Fibroblast of skin of right quadriceps (primary cell): ENCODE measurements around the gene SCAMP4.
"Not testable (repeated sequence)": the region's sequence is repeated elsewhere in the genome, so short reads cannot be mapped to it uniquely, and the experiment has no call there.

Experiments used
- DNase-seq: peaks from one replicate; pipeline ENCODE4 v3.0.0-alpha.2; 2013

Gene SCAMP4

DNA sequence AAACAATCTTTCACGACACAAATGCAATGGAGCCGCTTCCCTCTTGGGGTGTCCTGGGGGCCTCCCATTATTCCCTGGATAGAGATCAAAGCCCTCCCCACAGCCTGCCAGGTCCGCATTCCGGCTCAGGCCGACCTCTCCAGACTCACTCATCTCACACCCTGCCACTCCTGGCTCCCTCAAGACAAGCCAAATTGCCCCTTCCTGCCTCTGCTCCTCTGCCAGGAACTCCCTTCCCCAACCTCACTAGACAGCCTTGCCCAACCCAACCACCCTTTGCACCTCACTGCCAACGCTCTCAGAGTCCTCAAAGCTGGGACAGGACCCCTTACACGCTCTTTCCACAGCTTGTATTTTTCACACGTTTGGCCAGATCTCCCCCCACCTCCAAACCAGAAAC lies 21.4 kb upstream of the SCAMP4 start:
- DNase-seq: no peak

DNA sequence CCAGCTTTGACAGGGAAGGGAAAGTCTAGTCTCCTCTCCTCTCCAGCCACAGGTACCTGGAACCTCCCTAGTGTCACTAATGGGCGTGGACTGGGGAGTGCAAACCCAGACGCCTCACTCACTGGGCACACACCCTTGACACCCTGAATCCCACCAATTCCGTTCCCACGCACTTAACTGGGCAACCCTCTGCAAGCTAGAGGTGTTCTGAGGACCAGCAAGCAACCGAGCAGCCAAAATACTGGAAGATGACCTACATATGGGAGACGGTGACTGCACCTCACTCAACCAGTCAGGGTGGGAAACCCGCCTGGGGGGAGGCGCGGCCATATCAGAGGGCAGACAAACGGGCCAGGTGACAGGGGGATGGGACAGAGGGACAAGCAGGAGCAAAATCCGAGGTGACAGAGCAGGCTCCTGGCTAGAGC lies 20.9 kb upstream of the SCAMP4 start:
- no peak for DNase-seq

DNA sequence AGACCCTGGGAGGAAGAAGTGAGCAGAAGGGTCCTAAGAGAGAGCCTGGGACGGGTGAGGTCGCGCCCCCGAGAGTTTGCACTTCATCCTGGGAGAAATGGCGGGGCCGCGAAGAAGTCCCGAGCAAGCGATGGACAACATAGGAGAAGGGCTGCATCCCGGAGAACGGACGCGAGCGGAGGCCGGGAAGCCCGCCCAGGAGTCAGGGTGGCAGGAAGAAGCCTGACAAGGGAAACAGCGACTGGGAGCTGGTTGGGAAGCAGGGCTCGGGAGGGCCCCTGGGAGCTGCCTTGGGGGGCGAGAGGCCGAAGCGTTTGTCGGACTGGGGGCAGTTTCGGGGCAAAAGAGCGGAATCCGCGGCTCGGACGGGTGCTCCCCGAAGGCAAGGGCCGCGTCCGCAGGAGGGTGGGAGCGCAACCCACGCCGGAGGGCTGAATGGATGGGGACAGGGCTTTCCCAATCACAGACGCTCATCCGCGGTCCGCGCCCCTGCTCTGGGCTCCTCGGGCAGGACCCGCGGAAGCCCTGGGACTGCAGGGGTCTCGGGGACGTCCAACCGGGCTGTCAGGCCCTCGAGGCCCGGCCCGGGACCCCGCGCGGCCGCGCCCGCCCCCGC lies 20.4 kb upstream of the SCAMP4 start:
- no peak for DNase-seq

DNA sequence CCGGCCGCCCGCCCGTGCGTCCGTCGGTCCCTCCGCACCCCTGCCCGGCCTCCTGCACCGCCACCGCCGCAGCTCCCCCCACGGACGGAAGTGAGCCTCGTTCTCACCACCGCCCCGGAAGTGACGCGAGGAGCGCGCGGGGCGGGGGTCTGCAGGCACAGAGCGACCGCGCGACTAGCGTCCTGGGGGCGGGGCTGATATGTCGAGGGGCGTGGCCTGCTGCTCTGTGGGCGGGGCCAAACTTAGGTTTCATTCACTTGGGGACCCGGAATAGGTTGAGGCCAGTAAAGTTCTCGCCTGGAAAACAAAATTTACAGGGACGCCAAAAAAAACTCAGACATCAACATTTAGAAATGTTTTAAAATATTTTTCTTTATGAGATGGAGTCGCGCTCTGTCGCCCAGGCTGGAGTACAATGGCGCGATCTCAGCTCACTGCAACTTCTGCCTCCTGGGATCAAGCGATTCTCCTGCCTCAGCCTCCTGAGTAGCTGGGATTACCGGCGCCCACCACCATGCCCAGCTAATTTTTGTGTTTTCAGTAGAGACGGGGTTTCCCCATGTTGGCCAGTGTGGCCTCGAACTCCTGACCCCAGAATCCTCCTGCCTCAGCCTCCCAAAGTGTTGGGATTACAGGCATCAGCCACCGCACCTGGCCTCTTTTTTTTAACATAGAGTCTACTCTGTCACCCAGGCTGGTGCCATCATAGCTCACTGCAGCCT lies 19.6 kb upstream of the SCAMP4 start, which contains the start of gene ABHD17A:
TSS of gene ABHD17A (minus strand) at position 99 of the 722 bp plus-strand sequence. CDS start 3,930 bp downstream, outside the sequence.
- DNase-seq: peak; percentile 92

DNA sequence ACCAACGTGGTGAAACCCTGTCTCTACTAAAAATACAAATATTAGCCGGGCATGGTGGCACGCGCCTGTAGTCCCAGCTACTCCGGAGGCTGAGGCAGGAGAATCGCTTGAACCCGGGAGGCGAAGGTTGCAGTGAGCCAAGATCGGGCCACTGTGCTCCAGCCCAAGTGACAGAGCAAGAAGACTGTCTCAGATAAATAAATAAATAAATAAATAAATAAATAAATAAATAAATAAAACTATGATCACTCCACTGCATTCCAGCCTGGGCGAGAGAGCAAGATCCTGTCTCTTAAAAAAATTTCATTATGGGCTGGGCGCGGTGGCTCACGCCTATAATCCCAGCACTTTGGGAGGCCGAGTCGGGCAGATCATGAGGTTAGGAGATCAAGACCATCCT lies 18.8 kb upstream of the SCAMP4 start:
- DNase-seq: not testable (repeated sequence)

DNA sequence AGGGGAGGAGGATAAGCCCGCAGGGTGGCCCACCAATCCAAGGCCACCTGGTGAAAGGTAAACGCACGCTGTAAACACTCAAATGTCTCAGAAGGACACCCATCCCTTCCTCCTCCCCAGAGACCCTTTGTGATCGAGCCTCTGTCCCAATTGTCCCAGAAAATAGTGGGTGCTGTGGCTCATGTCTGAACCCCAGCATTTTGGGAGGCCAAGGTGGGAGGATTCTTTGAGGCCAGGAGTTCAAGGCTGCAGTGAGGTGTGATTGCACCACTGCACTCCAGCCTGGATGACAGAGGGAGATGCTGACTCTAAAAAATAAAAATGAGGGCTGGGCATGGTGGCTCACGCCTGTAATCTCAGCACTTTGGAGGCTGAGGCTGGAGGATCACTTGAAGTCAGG lies 16.8 kb upstream of the SCAMP4 start:
- no peak for DNase-seq

DNA sequence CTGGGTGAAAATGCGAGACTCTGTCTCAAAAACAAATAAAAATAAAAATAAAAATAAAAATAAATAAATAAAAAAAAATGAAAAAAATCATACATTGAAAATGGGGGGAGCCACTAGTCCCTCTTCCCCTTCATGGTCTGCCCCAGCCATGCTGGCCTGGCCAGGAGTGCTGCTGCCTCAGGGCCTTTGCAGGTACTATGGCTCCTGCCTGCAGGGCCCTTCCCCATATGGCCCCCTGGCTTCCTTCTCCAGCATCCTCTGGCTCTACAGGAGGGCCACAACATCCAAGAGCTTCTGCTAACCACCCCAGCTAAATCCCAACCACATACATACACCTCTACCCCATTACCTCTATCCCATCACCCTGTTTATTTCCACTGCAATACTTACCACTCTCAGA lies 15.3 kb upstream of the SCAMP4 start:
- DNase-seq: no peak

DNA sequence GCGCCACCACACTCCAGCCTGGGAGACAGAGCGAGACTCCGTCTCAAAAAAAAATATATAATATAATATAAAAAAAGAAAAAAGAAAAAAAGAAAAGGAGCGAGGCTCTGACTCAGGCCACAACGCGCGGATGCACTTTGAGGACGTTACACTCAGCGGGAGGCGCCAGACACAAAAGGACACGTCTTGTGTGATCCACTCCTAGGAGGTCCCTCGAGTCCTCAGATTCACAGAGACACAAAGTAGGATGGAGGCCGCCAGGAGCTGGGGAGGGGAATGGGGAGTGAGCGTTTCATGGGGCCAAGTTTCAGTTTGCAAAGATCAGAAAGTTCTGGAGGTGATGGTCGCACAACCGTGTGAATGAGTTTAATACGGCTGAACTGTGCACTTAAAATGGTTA lies 11.4 kb upstream of the SCAMP4 start:
- no peak for DNase-seq

DNA sequence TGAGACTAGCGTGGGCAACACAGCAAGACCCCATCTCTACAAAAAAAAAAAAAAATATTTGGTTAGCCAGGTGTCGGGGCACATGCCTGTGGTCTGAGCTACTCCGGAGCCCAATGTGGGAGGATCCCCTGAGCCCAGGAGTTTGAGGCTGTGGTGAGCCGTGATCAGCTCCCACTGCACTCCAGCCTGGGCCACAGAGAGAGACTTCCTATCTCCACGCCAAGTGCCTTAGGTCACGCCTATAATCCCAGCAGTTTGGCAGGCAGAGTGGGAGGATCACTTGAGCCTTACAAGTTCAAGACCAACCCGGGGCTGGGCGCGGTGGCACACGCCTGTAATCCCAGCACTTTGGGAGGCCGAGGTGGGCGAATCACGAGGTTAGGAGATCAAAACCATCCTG lies 8.7 kb upstream of the SCAMP4 start:
- no peak for DNase-seq

DNA sequence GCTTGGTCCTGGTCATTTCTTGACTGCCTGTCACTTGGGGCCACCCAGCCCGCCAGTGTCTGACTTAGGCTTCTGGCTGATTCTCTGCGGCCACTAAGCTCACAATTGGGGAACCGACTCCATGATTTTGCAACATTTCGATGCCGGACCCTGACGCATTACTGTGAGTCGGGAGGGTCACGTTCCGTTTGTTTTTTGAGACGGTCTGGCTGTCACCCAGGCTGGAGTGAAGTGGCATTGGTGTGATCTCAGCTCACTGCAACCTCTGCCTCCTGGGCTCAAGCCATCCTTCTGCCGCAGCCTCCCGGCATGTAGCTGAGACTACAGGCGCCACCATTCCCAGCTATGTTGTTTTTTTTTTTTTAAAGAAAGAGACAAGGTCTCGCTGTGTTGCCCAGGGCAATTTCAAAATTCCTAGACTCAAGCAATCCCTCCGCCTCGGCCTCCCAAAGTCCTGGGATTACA lies 3.2 kb upstream of the SCAMP4 start:
- DNase-seq: no peak

DNA sequence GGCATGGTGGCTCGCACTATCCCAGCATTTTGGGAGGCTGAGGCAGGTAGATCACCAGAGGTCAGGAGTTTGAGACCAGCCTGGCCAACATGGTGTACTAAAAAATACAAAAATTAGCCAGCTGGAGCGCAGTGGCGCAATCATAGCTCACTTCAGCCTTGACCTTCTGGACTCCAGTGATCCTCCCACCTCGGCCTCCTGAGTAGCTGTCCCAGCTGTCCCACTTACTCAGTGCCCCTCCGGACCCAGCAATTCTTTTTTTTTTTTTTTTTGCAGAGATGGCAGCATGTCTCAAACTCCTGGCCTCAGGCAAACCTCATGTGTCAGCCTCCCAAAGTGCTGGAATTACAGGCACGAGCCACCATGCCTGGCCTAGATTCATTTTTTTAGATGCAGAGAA lies 2.3 kb upstream of the SCAMP4 start:
- no peak for DNase-seq

DNA sequence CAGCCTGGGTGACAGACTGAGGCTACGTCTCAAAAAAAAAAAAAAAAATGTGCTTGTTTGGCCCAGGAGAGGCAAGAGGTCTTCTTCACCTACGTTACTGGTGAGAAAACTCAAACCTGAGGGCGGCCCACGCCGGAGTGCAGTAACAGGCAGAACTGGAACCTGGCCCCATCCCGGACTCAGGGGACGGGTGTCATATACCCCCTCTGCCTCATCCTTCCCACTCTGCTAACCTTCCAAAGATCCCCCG lies 414 bp upstream of the SCAMP4 start:
- DNase-seq: no peak

DNA sequence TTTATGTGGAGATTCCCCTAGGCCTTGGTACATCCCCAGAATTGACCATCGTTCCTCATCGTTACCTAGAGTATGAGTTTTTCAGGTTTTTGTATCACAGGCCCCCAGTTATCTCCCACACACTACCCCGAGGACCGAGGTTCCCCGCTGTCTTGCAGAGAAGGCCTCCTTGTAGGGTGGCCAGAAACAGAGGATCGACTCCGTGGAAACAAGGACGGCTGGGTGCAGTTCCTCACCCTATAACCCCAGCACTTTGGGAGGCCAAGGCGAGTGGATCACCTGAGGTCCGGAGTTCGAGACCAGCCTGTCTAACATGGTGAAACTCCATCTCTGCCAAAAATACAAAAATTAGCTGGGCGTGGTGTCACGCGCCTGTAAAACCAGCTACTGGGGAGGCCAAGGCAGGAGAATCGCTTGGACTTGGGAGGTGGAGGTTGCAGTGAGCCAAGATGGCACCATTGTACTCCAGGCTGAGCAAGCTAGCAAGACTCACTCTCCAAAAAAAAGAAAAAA lies 720 bp downstream of the SCAMP4 start:
- no peak for DNase-seq

DNA sequence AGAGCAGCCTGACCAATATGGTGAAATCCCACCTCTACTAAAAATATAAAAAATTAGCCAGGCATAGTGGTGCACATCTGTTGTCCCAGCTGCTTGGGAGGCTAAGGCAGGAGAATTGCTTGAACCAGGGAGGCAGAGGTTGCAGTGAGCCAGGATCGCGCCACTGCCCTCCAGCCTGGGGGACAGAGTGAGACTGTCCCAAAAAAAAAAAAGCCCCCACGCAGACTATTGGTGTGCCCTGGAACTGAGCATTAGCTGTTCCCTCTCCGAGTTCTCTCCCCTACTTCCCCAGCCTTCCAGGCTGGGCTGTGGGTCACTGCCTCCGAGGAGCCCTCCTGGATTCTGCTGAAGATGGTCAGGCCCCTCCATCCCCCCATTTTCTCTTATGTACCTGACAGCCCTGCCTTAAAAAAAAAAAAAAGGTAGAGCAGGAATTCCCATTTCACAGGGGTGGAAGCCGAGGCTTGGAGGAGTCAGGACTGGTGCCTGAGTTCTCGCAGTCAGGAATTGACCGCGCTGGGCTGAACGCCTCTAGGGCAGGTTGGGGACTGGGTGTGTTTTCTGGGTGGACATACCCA lies 1.9 kb downstream of the SCAMP4 start:
- no peak for DNase-seq

DNA sequence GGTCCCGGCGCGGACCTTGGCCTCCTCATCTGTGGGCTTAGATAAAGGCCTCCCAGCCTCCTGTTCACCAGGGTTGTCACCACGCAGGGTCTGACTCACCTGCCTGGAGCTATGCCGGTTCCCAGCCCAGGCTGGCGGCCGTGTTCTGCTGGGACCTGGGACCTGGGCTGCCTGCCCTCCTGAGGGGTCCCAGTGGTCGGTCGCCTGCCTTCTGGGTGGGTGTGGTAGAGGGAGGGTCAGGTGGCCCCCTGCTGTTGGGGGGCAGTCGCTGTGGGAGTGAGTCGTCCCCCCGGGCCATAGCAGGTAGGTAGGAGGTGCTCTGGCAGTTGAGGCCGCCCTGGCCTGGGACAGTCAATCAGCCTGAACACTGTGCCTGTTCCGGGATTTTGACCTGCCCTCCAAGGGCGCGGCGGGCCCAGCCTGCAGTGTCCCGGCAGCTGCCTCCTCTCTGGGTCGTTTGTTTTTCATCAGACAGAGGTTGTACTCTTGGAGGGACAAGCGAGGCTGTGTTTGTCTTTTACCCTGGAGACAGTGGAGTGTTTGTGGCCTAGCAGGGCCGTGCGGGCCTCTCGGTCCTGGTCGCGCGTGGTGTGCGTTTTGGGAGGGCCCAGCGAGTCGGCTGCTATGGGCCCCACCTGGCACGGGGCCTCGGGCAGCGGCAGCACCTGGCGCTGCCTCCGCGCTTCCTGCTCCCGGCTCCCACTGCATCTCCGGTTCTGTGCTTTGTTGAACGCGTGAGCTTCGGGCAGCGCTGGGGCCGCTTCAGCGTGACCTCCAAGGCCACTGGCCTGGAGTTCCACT lies 2.6 kb downstream of the SCAMP4 start:
- DNase-seq: no peak

DNA sequence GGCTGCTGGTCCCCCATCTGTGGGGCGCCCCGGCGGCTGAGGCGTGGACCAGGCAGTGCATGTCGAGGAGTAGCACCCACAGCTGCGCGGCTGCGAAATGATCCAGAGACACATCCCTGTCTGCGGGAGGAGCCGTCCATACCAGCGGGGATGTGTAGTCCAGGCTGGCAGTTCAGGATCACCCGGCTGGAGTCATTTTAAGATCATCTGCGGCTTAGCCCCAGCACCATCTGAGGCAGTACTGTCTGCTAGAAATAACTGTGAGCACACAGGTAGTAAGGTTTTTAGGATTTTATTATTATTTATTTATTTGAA lies 3.1 kb downstream of the SCAMP4 start:
- no peak for DNase-seq

DNA sequence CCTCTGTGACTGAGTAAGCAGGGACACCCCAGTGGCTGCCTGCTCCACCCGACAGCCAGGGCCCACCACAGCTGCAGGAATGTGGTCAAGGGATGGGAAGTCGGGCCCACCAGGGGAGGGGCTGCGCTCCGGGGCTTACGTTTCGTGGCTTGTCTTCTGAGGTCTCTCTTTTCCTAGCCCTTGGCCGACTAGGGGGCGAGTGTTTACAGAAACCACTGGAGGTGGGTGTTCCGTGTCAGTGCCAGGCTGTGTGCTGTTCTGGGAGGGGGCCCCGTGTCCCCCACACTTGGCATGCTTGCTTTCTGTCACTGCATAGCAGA lies 4.5 kb downstream of the SCAMP4 start:
- no peak for DNase-seq

DNA sequence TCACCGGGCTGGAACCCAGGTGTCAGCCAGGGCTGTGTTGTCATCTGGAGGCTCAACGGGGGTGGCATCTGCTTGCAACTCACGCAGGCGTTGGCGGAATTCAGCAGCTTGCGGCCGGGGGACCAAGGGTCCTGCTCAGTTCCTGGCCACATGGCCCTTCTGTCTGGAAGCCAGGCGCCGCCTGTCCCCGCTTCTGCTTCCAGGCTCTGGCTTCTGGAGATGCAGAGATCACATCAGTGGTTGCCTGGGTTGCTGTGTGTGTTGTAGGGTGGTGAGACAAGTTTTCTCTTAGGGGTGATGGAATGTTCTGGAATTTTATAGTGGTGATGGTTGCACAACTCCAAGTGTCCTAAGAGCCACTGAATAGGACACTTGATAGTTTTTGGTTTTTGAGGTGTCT lies 5.0 kb downstream of the SCAMP4 start:
- no peak for DNase-seq

DNA sequence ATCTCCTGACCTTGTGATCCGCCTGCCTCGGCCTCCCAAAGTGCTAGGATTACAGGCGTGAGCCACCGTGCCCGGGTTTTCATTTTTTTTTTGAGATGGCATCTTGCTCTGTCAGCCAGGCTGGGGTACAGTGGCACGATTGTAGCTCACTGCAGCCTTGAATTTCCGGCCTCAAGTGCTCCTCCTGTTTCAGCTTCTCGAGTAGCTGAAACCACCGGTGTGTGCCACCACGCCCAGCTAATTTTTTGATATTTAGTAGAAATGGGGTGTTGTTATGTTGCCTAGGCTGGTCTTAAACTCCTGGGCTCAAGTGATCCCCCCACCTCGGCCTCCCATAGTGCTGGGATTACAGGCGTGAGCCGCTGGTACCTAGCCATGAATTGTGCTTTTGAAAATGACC lies 5.9 kb downstream of the SCAMP4 start:
- DNase-seq: no peak

DNA sequence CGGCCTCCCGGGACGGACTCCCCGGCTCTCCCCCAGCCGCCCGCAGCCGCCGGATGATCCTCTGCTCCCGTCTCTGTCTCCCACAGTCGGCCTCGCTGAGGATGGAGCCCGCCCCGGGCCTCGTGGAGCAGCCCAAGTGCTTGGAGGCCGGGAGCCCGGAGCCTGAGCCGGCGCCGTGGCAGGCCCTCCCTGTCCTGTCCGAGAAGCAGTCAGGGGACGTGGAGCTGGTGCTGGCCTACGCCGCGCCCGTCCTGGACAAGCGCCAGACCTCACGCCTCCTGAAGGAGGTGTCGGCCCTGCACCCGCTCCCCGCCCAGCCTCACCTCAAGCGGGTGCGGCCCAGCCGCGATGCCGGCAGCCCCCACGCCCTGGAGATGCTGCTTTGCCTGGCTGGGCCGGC lies 6.8 kb downstream of the SCAMP4 start:
- no peak for DNase-seq

DNA sequence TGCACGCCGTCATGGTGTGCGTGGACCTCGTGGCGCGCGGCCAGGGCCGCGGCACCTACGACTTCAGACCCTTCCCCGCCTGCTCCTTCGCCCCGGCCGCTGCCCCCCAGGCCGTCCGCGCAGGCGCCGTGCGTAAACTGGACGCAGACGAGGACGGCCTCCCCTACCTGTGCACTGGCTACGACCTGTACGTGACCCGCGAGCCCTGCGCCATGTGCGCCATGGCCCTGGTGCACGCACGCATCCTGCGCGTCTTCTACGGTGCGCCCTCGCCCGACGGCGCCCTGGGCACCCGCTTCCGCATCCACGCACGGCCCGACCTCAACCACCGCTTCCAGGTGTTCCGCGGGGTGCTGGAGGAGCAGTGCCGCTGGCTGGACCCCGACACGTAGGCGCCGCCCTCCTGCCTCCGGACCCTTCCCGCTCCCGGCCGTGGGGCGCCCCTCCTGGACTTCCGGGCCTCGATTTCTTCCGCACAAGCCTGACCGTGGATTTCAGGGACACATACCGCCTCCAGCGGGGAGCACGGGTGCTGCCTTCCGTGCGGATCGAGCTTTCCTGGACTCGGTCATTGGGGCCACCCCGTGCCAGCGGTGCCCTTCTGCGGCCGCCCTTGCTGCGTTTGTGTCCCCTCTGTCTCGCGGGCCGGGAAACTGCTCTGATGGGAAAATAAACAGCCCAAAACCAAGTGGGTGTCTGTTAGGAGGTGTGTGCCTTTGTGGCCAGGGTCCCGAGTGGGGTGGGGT lies 7.7 kb downstream of the SCAMP4 start:
- DNase-seq: no peak

DNA sequence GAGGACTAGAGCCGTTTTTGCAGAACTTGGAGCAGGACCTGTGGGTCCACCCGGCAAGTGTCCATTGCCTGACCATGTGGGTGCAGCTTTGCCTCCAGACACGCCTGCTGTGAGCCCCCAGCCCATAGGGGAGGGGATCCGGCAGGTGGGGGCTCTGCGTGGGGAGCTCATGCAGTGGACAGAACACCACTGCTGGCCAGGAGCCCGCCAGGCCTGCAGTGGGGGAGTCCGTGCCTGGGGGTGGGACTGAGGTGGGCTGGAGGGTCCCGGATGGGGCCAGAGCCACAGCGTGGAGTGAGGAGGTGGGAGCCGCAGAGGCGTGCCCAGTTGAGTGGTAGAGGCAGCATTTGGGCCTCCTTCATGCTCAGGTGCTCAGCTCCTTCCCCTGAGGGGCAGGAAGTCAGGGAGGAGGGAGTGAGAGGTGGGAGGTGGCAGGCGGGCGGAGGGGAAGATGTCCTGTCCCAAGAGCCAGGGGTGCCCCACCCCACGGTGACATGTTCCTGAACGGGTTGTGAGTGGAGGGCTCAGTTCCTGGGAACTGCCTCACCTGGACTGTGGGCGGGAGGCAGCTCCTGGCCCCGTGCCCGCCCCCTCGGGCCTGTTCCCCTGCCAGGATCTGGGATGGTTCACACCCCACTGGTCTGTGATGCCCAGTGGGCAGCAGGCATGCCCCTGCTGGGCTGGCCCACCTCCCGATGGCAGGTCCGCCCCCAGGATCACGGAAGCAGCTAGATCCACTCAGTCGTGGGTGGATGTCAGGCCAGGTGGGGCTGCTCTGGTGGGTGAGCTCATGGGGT lies 8.8 kb downstream of the SCAMP4 start:
- no peak for DNase-seq
